IMR-90 (cell line): Measurements from ENCODE around the gene CCN5. TPM values are rescaled to one million over a fixed set of nuclear protein-coding genes. Genes with fewer than 3 reads are reported as not detected.
A peak's percentile ranks its signal among the peaks of the same experiment; 100 is the strongest.

Experiments used
- ATAC-seq: fragments of 200-7000 bp; cut with Tn5 transposase; 2 replicates; pipeline ENCODE4 v1.9.1; 2020; ENCODE audit warnings: low read depth, mild to moderate bottlenecking, moderate library complexity
- BruUV-seq: library from RNA; stranded (reverse); fragments of 400-500 nt; replicated peaks from 2 replicates; lab custom pipeline; 2021; lab: Mats Ljungman, UMichigan
- CTCF ChIA-PET: fragments of 300-600 bp; formaldehyde crosslinking; extraction: SDS; loops from one replicate; lab custom pipeline; 2021; ENCODE audit warnings: antibody characterized with exemption; lab: Yijun Ruan, JAX
- POLR2A ChIA-PET: fragments of 300-600 bp; sonication (Branson Sonifier 250); formaldehyde crosslinking; loops from one replicate; lab custom pipeline; 2022; ENCODE audit warnings: antibody characterized with exemption; ENCODE audit not compliant: unreplicated experiment; lab: Charles Lee
- DNase-seq: peaks from one replicate; pipeline ENCODE4 v3.0.0; 2013
- H2AFZ ChIP-seq: replicated peaks from 2 replicates; pipeline ENCODE3; 2013; ENCODE audit warnings: low read length, mild to moderate bottlenecking; ENCODE audit not compliant: poor library complexity
- H2AK5ac ChIP-seq: 2 replicates; pipeline ENCODE4 v1.6.1; 2013; ENCODE audit warnings: low read depth, low read length, inconsistent platforms
- H2AK9ac ChIP-seq: replicated peaks from 2 replicates; pipeline ENCODE3; 2013; ENCODE audit warnings: mild to moderate bottlenecking, low read depth, low read length, moderate library complexity; ENCODE audit not compliant: poor library complexity
- H2BK120ac ChIP-seq: 2 replicates; pipeline ENCODE4 v1.6.1; 2013; ENCODE audit warnings: low read depth, low read length, inconsistent platforms
- H2BK15ac ChIP-seq: 3 replicates; pipeline ENCODE4 v1.6.1; 2013; ENCODE audit warnings: low read depth, low read length, inconsistent platforms
- H2BK20ac ChIP-seq: 2 replicates; pipeline ENCODE4 v1.6.1; 2013; ENCODE audit warnings: low read depth, mild to moderate bottlenecking, inconsistent platforms, low read length, moderate library complexity
- H2BK5ac ChIP-seq: 2 replicates; pipeline ENCODE4 v1.6.1; 2013; ENCODE audit warnings: mild to moderate bottlenecking, low read depth, low read length, inconsistent platforms; ENCODE audit not compliant: poor library complexity, severe bottlenecking
- H3K14ac ChIP-seq: replicated peaks from 2 replicates; pipeline ENCODE4 v1.6.1; 2013; ENCODE audit warnings: low read depth, low read length, inconsistent platforms
- H3K18ac ChIP-seq: 2 replicates; pipeline ENCODE4 v1.6.1; 2013; ENCODE audit warnings: low read depth, low read length, control low read depth
- H3K23ac ChIP-seq: 2 replicates; pipeline ENCODE4 v1.6.1; 2013; ENCODE audit warnings: low read depth, low read length, inconsistent platforms
- H3K27ac ChIP-seq: 2 replicates; pipeline ENCODE4 v1.5.1; 2013; ENCODE audit warnings: mild to moderate bottlenecking, control low read depth, low read length; ENCODE audit not compliant: insufficient read depth
- H3K27me3 ChIP-seq: 2 replicates; pipeline ENCODE4 v1.6.1; 2013; ENCODE audit warnings: low read length; ENCODE audit not compliant: control insufficient read depth, insufficient read depth
- H3K36me3 ChIP-seq: 2 replicates; pipeline ENCODE4 v1.6.1; 2013; ENCODE audit warnings: low read length, mixed read lengths; ENCODE audit not compliant: control insufficient read depth, insufficient read depth
- H3K4ac ChIP-seq: 2 replicates; pipeline ENCODE4 v1.6.1; 2013; ENCODE audit warnings: low read depth, low read length, inconsistent platforms
- H3K4me1 ChIP-seq: 2 replicates; pipeline ENCODE4 v1.6.1; 2013; ENCODE audit warnings: low read length, mixed read lengths; ENCODE audit not compliant: control insufficient read depth, insufficient read depth
- H3K4me2 ChIP-seq: 2 replicates; pipeline ENCODE4 v1.6.1; 2013; ENCODE audit warnings: low read depth, mild to moderate bottlenecking, control low read depth, low read length, moderate library complexity
- H3K4me3 ChIP-seq: 2 replicates; pipeline ENCODE4 v1.5.1; 2013; ENCODE audit warnings: low read depth, mild to moderate bottlenecking, control low read depth, low read length, moderate library complexity; ENCODE audit not compliant: insufficient read depth
- H3K56ac ChIP-seq: 2 replicates; pipeline ENCODE4 v1.6.1; 2013; ENCODE audit warnings: low read length, inconsistent platforms; ENCODE audit not compliant: insufficient read depth; ENCODE audit errors: extremely low read depth
- H3K79me1 ChIP-seq, 2 experiments: 2 replicates each; pipeline ENCODE4 v1.6.1; 2013; ENCODE audit warnings: low read length in 2 of 2, inconsistent platforms in 1 of 2, low read depth in 1 of 2
- H3K9ac ChIP-seq: 2 replicates; pipeline ENCODE4 v1.6.1; 2013; ENCODE audit warnings: low read depth, low read length, control low read depth
- H3K9me1 ChIP-seq: 2 replicates; pipeline ENCODE4 v1.6.1; 2013; ENCODE audit warnings: low read length, inconsistent platforms; ENCODE audit not compliant: insufficient read depth
- H3K9me3 ChIP-seq: 2 replicates; pipeline ENCODE4 v1.6.1; 2013; ENCODE audit warnings: low read length; ENCODE audit not compliant: control insufficient read depth, insufficient read depth
- H4K20me1 ChIP-seq: 2 replicates; pipeline ENCODE4 v1.6.1; 2013; ENCODE audit warnings: low read length, inconsistent platforms; ENCODE audit not compliant: insufficient read depth
- H4K5ac ChIP-seq: 2 replicates; pipeline ENCODE4 v1.6.1; 2013; ENCODE audit warnings: mild to moderate bottlenecking, low read depth, low read length, control low read depth
- H4K8ac ChIP-seq, 2 experiments: 2 replicates each; pipeline ENCODE4 v1.6.1; 2013; ENCODE audit warnings: low read depth in 2 of 2, low read length in 2 of 2, control low read depth in 1 of 2, inconsistent platforms in 1 of 2
- H4K91ac ChIP-seq: 2 replicates; pipeline ENCODE4 v1.6.1; 2013; ENCODE audit warnings: low read depth, low read length, inconsistent platforms; ENCODE audit not compliant: insufficient read depth
- BHLHE40 ChIP-seq: fragments of 150-350 bp; IDR thresholded peaks from 2 replicates; pipeline ENCODE4 v1.6.1; 2016; ENCODE audit warnings: mild to moderate bottlenecking, low read depth, low read length
- CEBPB ChIP-seq: IDR thresholded peaks from 2 replicates; pipeline ENCODE4 v1.6.1; 2012; ENCODE audit warnings: low read depth, low read length, improper control_type of control experiment
- CHD1 ChIP-seq: IDR thresholded peaks from 2 replicates; pipeline ENCODE4 v1.6.1; 2012; ENCODE audit warnings: low read depth, low read length, improper control_type of control experiment
- FOS ChIP-seq: fragments of 150-350 bp; IDR thresholded peaks from 2 replicates; pipeline ENCODE4 v1.6.1; 2016; ENCODE audit warnings: low read depth, low read length
- MAFK ChIP-seq: IDR thresholded peaks from 2 replicates; pipeline ENCODE4 v1.6.1; 2012; ENCODE audit warnings: low read depth, low read length, improper control_type of control experiment
- MAZ ChIP-seq: IDR thresholded peaks from 2 replicates; pipeline ENCODE4 v1.6.1; 2012; ENCODE audit warnings: low read depth, mild to moderate bottlenecking, low read length, improper control_type of control experiment, moderate library complexity, borderline replicate concordance
- MXI1 ChIP-seq: IDR thresholded peaks from 2 replicates; pipeline ENCODE4 v1.6.1; 2012; ENCODE audit warnings: low read depth, mild to moderate bottlenecking, low read length, moderate library complexity, borderline replicate concordance
- NFE2L2 ChIP-seq: fragments of 150-350 bp; IDR thresholded peaks from 2 replicates; pipeline ENCODE4 v1.6.1; 2016; ENCODE audit warnings: low read depth, mild to moderate bottlenecking, low read length
- POLR2A ChIP-seq: IDR thresholded peaks from 2 replicates; pipeline ENCODE4 v1.6.1; 2012; ENCODE audit warnings: mild to moderate bottlenecking, low read depth, low read length
- RAD21 ChIP-seq: IDR thresholded peaks from 2 replicates; pipeline ENCODE4 v1.6.1; 2012; ENCODE audit warnings: low read length, improper control_type of control experiment
- RCOR1 ChIP-seq: IDR thresholded peaks from 2 replicates; pipeline ENCODE4 v1.6.1; 2012; ENCODE audit warnings: mild to moderate bottlenecking, low read length, improper control_type of control experiment; ENCODE audit not compliant: insufficient replicate concordance
- RFX5 ChIP-seq: IDR thresholded peaks from 2 replicates; pipeline ENCODE4 v1.8.0; 2012; ENCODE audit warnings: low read depth, mild to moderate bottlenecking, low read length, moderate library complexity
- SMC3 ChIP-seq: fragments of 150-350 bp; IDR thresholded peaks from 2 replicates; pipeline ENCODE4 v1.6.1; 2016; ENCODE audit warnings: low read depth, mild to moderate bottlenecking, antibody characterized with exemption, low read length, moderate library complexity
- WGBS, 2 experiments: methylation state at CpG; one replicate each; pipeline versions ENCODE4 v1.1.5 to v1.1.7; 2013; ENCODE audit warnings: missing lambda C conversion rate in 2 of 2; ENCODE audit not compliant: insufficient read length in 1 of 2; ENCODE audit errors: extremely low coverage in 2 of 2; 5-methylcytosine and 5-hydroxymethylcytosine counted together
- dilution Hi-C: fragments of 300-500 bp; cut with HindIII; formaldehyde crosslinking; loops from one replicate; pipeline ENCODE4 v1.14.3; 2018; ENCODE audit warnings: low sequenced_read_pairs; ENCODE audit not compliant: unreplicated experiment
- in situ Hi-C: fragments of 300-500 bp; cut with MboI; formaldehyde crosslinking; loops from 3 replicates; pipeline ENCODE4 v1.14.3; 2019; ENCODE audit warnings: low sequenced_read_pairs, inconsistent platforms, mixed read lengths
- intact Hi-C: fragments of 100-400 bp; cut with micrococcal nuclease; formaldehyde crosslinking; loops from 2 replicates; pipeline ENCODE4 v1.10.0; 2022
- polyA plus RNA-seq, 3 experiments: library from polyadenylated mRNA; depleted of rRNA; stranded (reverse); fragments of >200 nt; gene quantifications; 2 replicates each; pipeline ENCODE4 v1.2.3, GENCODE V29; 2012; ENCODE audit warnings: low replicate concordance in 1 of 3
- total RNA-seq: library from RNA; depleted of rRNA; stranded (reverse); fragments of >200 nt; gene quantifications from 2 replicates; pipeline ENCODE4 v1.2.3, GENCODE V29; 2012
- TF ChIP-seq, protein P1 (sequence below): fragments of 150-350 bp; IDR thresholded peaks from 2 replicates; pipeline ENCODE4 v1.6.1; 2016; ENCODE audit warnings: low read depth, mild to moderate bottlenecking, low read length, moderate library complexity, borderline replicate concordance
- TF ChIP-seq, protein P2 (sequence below): conservative IDR thresholded peaks from 2 replicates; pipeline ENCODE4 v1.5.1; 2012; ENCODE audit warnings: mild to moderate bottlenecking, low read depth, low read length, improper control_type of control experiment
- TF ChIP-seq, protein P3 (sequence below): fragments of 150-350 bp; IDR thresholded peaks from 2 replicates; pipeline ENCODE4 v1.6.1; 2017; ENCODE audit warnings: mild to moderate bottlenecking, antibody characterized with exemption, low read length, low read depth

Gene CCN5
- total and polyA plus RNA-seq, 2 of the 4 experiments (the other 2 are of a cell fraction) = not detected

DNA sequence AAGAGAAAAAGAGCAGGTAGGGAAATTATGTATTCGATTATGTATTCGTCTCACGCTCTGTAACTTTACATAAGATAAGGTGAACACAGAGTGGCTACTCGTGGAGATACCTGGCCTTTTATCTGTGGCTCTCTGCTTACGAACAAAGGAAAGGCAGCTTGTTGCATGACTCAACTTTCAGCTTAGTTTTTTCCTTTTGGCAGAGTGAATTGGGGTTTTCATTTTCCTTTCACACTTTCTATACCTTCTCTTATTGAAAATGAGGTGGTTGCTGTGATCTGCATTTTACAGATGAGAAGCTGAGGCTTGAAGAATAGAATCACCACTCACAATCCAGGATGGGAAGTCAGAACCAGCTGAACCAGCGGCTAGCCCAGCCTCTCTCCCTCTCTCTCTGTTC is 17.2 kb downstream of the CCN5 start:
- no peaks in the 10 kb centered on the region for H3K36me3 ChIP-seq
- H3K4me3 ChIP-seq = no peak overlapping the region
- no peaks in the 10 kb centered on the region for H3K27me3 ChIP-seq
- H4K5ac ChIP-seq = no peak overlapping the region
- no peak overlapping the region for H2BK15ac ChIP-seq
- H4K20me1 ChIP-seq = no peaks in the 10 kb centered on the region
- no CpG with 5 or more reads among the region's 6 CpGs for WGBS, 2 experiments
- no peaks in the 10 kb centered on the region; the same call in 1 of the 2 replicates for H3K9me1 ChIP-seq
- no peak overlapping the region for H3K14ac ChIP-seq
- H2BK120ac ChIP-seq = peak overlapping the region; percentile 3; the same call in 1 of the 2 replicates
- 0 out of 2 replicates have a peak overlapping the region, but pooled peaks have one; percentile 49 for H2BK20ac ChIP-seq
- H3K9me3 ChIP-seq = no peaks in the 10 kb centered on the region
- no peak overlapping the region for H3K56ac ChIP-seq
- H3K4me1 ChIP-seq = peaks cover 19% of the 10 kb centered on the region
- DNase-seq (no peak), ATAC-seq (no peak)
- no peak overlapping the region for H3K23ac ChIP-seq
- no peak overlapping the region for H3K4ac ChIP-seq
- dilution Hi-C loops = no loop called here
- TF ChIP-seq MXI1 = no peak
- no peak for TF ChIP-seq MAZ
- TF ChIP-seq, protein P1, sequence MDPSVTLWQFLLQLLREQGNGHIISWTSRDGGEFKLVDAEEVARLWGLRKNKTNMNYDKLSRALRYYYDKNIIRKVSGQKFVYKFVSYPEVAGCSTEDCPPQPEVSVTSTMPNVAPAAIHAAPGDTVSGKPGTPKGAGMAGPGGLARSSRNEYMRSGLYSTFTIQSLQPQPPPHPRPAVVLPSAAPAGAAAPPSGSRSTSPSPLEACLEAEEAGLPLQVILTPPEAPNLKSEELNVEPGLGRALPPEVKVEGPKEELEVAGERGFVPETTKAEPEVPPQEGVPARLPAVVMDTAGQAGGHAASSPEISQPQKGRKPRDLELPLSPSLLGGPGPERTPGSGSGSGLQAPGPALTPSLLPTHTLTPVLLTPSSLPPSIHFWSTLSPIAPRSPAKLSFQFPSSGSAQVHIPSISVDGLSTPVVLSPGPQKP = no peak
- TF ChIP-seq NFE2L2 = no peak
- TF ChIP-seq, protein P2, sequence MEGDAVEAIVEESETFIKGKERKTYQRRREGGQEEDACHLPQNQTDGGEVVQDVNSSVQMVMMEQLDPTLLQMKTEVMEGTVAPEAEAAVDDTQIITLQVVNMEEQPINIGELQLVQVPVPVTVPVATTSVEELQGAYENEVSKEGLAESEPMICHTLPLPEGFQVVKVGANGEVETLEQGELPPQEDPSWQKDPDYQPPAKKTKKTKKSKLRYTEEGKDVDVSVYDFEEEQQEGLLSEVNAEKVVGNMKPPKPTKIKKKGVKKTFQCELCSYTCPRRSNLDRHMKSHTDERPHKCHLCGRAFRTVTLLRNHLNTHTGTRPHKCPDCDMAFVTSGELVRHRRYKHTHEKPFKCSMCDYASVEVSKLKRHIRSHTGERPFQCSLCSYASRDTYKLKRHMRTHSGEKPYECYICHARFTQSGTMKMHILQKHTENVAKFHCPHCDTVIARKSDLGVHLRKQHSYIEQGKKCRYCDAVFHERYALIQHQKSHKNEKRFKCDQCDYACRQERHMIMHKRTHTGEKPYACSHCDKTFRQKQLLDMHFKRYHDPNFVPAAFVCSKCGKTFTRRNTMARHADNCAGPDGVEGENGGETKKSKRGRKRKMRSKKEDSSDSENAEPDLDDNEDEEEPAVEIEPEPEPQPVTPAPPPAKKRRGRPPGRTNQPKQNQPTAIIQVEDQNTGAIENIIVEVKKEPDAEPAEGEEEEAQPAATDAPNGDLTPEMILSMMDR = no peak
- no peak for TF ChIP-seq RCOR1
- no peak for TF ChIP-seq SMC3
- no peak for TF ChIP-seq MAFK
- no peak for TF ChIP-seq RAD21
- no peak for TF ChIP-seq RFX5
- TF ChIP-seq, protein P3, sequence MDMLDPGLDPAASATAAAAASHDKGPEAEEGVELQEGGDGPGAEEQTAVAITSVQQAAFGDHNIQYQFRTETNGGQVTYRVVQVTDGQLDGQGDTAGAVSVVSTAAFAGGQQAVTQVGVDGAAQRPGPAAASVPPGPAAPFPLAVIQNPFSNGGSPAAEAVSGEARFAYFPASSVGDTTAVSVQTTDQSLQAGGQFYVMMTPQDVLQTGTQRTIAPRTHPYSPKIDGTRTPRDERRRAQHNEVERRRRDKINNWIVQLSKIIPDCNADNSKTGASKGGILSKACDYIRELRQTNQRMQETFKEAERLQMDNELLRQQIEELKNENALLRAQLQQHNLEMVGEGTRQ = no peak
- TF ChIP-seq POLR2A = no peak
- no peak for TF ChIP-seq BHLHE40
- TF ChIP-seq CEBPB = no peak
- no peak for TF ChIP-seq CHD1
- TF ChIP-seq FOS = no peak
- H3K27ac ChIP-seq = no peak overlapping the region
- H2AK9ac ChIP-seq = no peak overlapping the region
- H3K4me2 ChIP-seq = no peak overlapping the region
- ChIA-PET POLR2A (interaction anchor here (0.5 kb wide), 1 partner anchor 46 kb away, joined by 19 read pairs; no protein-coding TSS in a partner anchor), CTCF (interaction anchor here (1.0 to 2.6 kb wide), 3 partner anchors 40 to 49 kb away, joined by 3 to 31 read pairs (median 9); no protein-coding TSS in a partner anchor)
- no peak overlapping the region for H3K18ac ChIP-seq
- in situ Hi-C loops = loop anchor here (5.0 kb wide), 1 partner anchor 45 kb away; no protein-coding TSS in a partner anchor
- H2BK5ac ChIP-seq = no peak overlapping the region
- no peaks in the 10 kb centered on the region for H3K79me1 ChIP-seq
- intact Hi-C loops = loop anchor here (5.0 kb wide), 2 partner anchors 200 to 350 kb away; no protein-coding TSS in a partner anchor
- no peak overlapping the region for H2AFZ ChIP-seq
- no TSS peak for BruUV-seq
- H4K8ac ChIP-seq = no peak overlapping the region
- H3K9ac ChIP-seq = no peak overlapping the region
- no peak overlapping the region for H2AK5ac ChIP-seq
- H4K91ac ChIP-seq = peak overlapping the region; percentile 2; the same call in 1 of the 2 replicates
